HG02970 (cell line): ENCODE data around the gene RPS15.
"Not testable (repeated sequence)": the region's sequence is repeated elsewhere in the genome, so short reads cannot be mapped to it uniquely, and the experiment has no call there.

ENCODE experiments used
- ATAC-seq: cut with Tn5 transposase; IDR thresholded peaks from one replicate; pipeline ENCODE4 v1.9.1; 2021; ENCODE audit warnings: mild to moderate bottlenecking, moderate library complexity, moderate number of reproducible peaks; ENCODE audit not compliant: unreplicated experiment, low FRiP score

RPS15 gene

GRCh38 chr19:1417681-1418495 is 20.3 kb upstream of the RPS15 start:
- no peak for ATAC-seq

- ATAC-seq: no peak
These were observed 19.8 kb upstream of the RPS15 start for GRCh38 chr19:1418496-1418775.

GRCh38 chr19:1418951-1419738 is 19.1 kb upstream of the RPS15 start:
- no peak for ATAC-seq

GRCh38 chr19:1420085-1420484 is 18.1 kb upstream of the RPS15 start:
- ATAC-seq: not testable (repeated sequence)

GRCh38 chr19:1420590-1420989 is 17.6 kb upstream of the RPS15 start:
- no peak for ATAC-seq

- no peak for ATAC-seq
These were observed 16.8 kb upstream of the RPS15 start for GRCh38 chr19:1421218-1421957.

GRCh38 chr19:1421958-1422305 is 16.3 kb upstream of the RPS15 start:
- no peak for ATAC-seq

- ATAC-seq: no peak
These were observed 15.8 kb upstream of the RPS15 start for GRCh38 chr19:1422360-1422759.

GRCh38 chr19:1422943-1423342 is 15.3 kb upstream of the RPS15 start:
- no peak for ATAC-seq

GRCh38 chr19:1423436-1424191 is 14.6 kb upstream of the RPS15 start:
- ATAC-seq: no peak

GRCh38 chr19:1424192-1424955 is 13.8 kb upstream of the RPS15 start:
- no peak for ATAC-seq

- ATAC-seq: no peak
These were observed 12.9 kb upstream of the RPS15 start for GRCh38 chr19:1425102-1425837.

GRCh38 chr19:1425902-1426301 is 12.3 kb upstream of the RPS15 start:
- ATAC-seq: no peak

GRCh38 chr19:1426736-1427135 is 11.5 kb upstream of the RPS15 start:
- no peak for ATAC-seq

GRCh38 chr19:1427221-1427920 is 10.8 kb upstream of the RPS15 start:
- no peak for ATAC-seq

- no peak for ATAC-seq
These were observed 9.3 kb upstream of the RPS15 start for GRCh38 chr19:1428738-1429391.

GRCh38 chr19:1429750-1430149 is 8.4 kb upstream of the RPS15 start:
- ATAC-seq: no peak

GRCh38 chr19:1430246-1430645 is 8.0 kb upstream of the RPS15 start:
- no peak for ATAC-seq
